HS-27A (cell line): Measurements from ENCODE around the gene MAN1A2.

Experiments
- DNase-seq: peaks from one replicate; pipeline ENCODE4 v3.0.0-alpha.2; 2012; ENCODE audit warnings: low read depth, missing footprints

The MAN1A2 gene

GRCh38 chr1:117495068-117495467 lies 127.8 kb downstream of the MAN1A2 start:
- no peak for DNase-seq

- no peak for DNase-seq
Observed at GRCh38 chr1:117499071-117499470, 131.8 kb downstream of the MAN1A2 start.

- DNase-seq, result no peak
Observed at GRCh38 chr1:117500584-117500983, 133.3 kb downstream of the MAN1A2 start.

GRCh38 chr1:117501281-117501680 lies 134.0 kb downstream of the MAN1A2 start:
- peak; percentile 26 for DNase-seq

- DNase-seq, result no peak
Observed at GRCh38 chr1:117511273-117511672, 144.0 kb downstream of the MAN1A2 start.

GRCh38 chr1:117512728-117513321 lies 145.6 kb downstream of the MAN1A2 start:
- DNase-seq, result no peak

GRCh38 chr1:117523111-117523510 lies 155.9 kb downstream of the MAN1A2 start:
- DNase-seq, result no peak

- DNase-seq, result no peak
Observed at GRCh38 chr1:117527074-117527473, 159.8 kb downstream of the MAN1A2 start.

GRCh38 chr1:117527566-117528102 lies 160.4 kb downstream of the MAN1A2 start:
- DNase-seq, result no peak

- no peak for DNase-seq
Observed at GRCh38 chr1:117529683-117530082, 162.4 kb downstream of the MAN1A2 start.

GRCh38 chr1:117531222-117531621 lies 164.0 kb downstream of the MAN1A2 start:
- DNase-seq, result no peak

- peak; percentile 67 for DNase-seq
Observed at GRCh38 chr1:117534995-117535467, 167.8 kb downstream of the MAN1A2 start.

- DNase-seq, result no peak
Observed at GRCh38 chr1:117535821-117536220, 168.6 kb downstream of the MAN1A2 start.

- no peak for DNase-seq
Observed at GRCh38 chr1:117537291-117537920, 170.2 kb downstream of the MAN1A2 start.

- DNase-seq, result no peak
Observed at GRCh38 chr1:117540532-117540931, 173.3 kb downstream of the MAN1A2 start.

GRCh38 chr1:117541003-117541402 lies 173.8 kb downstream of the MAN1A2 start:
- DNase-seq, result no peak

- DNase-seq, result no peak
Observed at GRCh38 chr1:117541585-117541984, 174.3 kb downstream of the MAN1A2 start.

- no peak for DNase-seq
Observed at GRCh38 chr1:117544509-117545109, 177.4 kb downstream of the MAN1A2 start.

- DNase-seq, result no peak
Observed at GRCh38 chr1:117546467-117546866, 179.2 kb downstream of the MAN1A2 start.

GRCh38 chr1:117553471-117553870 lies 186.2 kb downstream of the MAN1A2 start:
- no peak for DNase-seq

GRCh38 chr1:117555806-117556205 lies 188.6 kb downstream of the MAN1A2 start:
- no peak for DNase-seq

- no peak for DNase-seq
Observed at GRCh38 chr1:117556341-117556740, 189.1 kb downstream of the MAN1A2 start.

- no peak for DNase-seq
Observed at GRCh38 chr1:117556976-117557375, 189.7 kb downstream of the MAN1A2 start.
